Tibial nerve (tissue), 4 donors: ENCODE results near the gene IQCM. TPM values are rescaled to one million over a fixed set of nuclear protein-coding genes. Genes with fewer than 3 reads are reported as not detected.

Source experiments
- DNase-seq, 2 donors: peaks; one replicate each; pipeline ENCODE4 v3.0.0-alpha.2; 2019; ENCODE audit warnings: low spot score in 2 of 2
- H3K27ac ChIP-seq, 4 donors: fragments of 200-600 bp; sonication (generic) in 3 of 4; one replicate each; pipeline ENCODE4 v1.5.1; 2017 to 2019; ENCODE audit warnings: mild to moderate bottlenecking in 1 of 4
- H3K27me3 ChIP-seq, 2 donors: fragments of 200-600 bp; sonication (generic) in 1 of 2; one replicate each; pipeline versions ENCODE4 v1.5.1 to v1.6.0; 2017 to 2019
- H3K36me3 ChIP-seq, 3 donors: fragments of 200-600 bp; sonication (generic); one replicate each; pipeline ENCODE4 v1.5.1; 2018 to 2019
- H3K4me1 ChIP-seq, 4 donors: fragments of 200-600 bp; sonication (generic) in 3 of 4; one replicate each; pipeline ENCODE4 v1.5.1; 2017 to 2019
- H3K4me3 ChIP-seq, 4 donors: fragments of 200-600 bp; sonication (generic) in 3 of 4; one replicate each; pipeline ENCODE4 v1.5.1; 2017 to 2019; ENCODE audit warnings: mild to moderate bottlenecking in 1 of 4, moderate library complexity in 1 of 4
- H3K9me3 ChIP-seq, 4 donors: fragments of 200-600 bp; sonication (generic) in 3 of 4; one replicate each; pipeline ENCODE4 v1.5.1; 2017 to 2019
- CTCF ChIP-seq, 5 experiments: fragments of 200-600 bp in 3 of 5; fragments of 450-650 bp in 2 of 5; sonication (generic) in 3 of 5; IDR thresholded peaks; one replicate each; pipeline ENCODE4 v1.5.1; 2016 to 2019; ENCODE audit warnings: antibody characterized with exemption in 5 of 5, mild to moderate bottlenecking in 3 of 5, moderate library complexity in 2 of 5
- EP300 ChIP-seq, 2 donors: sonication (generic); formaldehyde crosslinking; IDR thresholded peaks; one replicate each; pipeline ENCODE4 v1.6.1; 2017; ENCODE audit warnings: antibody characterized with exemption in 2 of 2, mild to moderate bottlenecking in 1 of 2
- POLR2A ChIP-seq, 2 donors: fragments of 450-650 bp; IDR thresholded peaks; one replicate each; pipeline ENCODE4 v1.6.1; 2017; ENCODE audit warnings: antibody characterized with exemption in 2 of 2, mild to moderate bottlenecking in 2 of 2, moderate library complexity in 2 of 2
- WGBS, 2 donors: methylation state at CpG; one replicate each; pipeline ENCODE4 v1.1.5; 2018; 5-methylcytosine and 5-hydroxymethylcytosine counted together
- total RNA-seq, 4 donors: library from RNA; depleted of rRNA; stranded (reverse); fragments of >200 nt; gene quantifications; one replicate each; pipeline ENCODE4 v1.1.0, GENCODE V29; 2016

Gene IQCM
- total RNA-seq, 4 donors from 2014 or later = not detected

- no peaks in the 10 kb centered on the region for H3K36me3 ChIP-seq
- WGBS, 2 donors = 41 to 52% methylated on average over 2 of the region's 2 CpGs
- no peak for DNase-seq
- no peak for TF ChIP-seq CTCF (IDR thresholded peaks at IDR 0.05)
- no peak for TF ChIP-seq EP300 (IDR thresholded peaks at IDR 0.05)
- no peak for TF ChIP-seq POLR2A (IDR thresholded peaks at IDR 0.05)
- H3K9me3 ChIP-seq = no peaks in the 10 kb centered on the region
- no peak overlapping the region for H3K4me3 ChIP-seq
- H3K27me3 ChIP-seq = no peaks in the 10 kb centered on the region
- no peak overlapping the region for H3K27ac ChIP-seq
- H3K4me1 ChIP-seq = no peaks in the 10 kb centered on the region
Measured at GRCh38 chr4:149500806-149501205, 314.8 kb downstream of the IQCM start.

GRCh38 chr4:149499726-149500125 is 315.9 kb downstream of the IQCM start:
- no peak for DNase-seq
- H3K27me3 ChIP-seq = no peaks in the 10 kb centered on the region
- H3K9me3 ChIP-seq = no peaks in the 10 kb centered on the region
- H3K4me1 ChIP-seq = no peaks in the 10 kb centered on the region
- no peak overlapping the region for H3K4me3 ChIP-seq
- 38 to 51% methylated on average over 2 of the region's 2 CpGs for WGBS, 2 donors
- TF ChIP-seq POLR2A (IDR thresholded peaks at IDR 0.05) = no peak
- no peak for TF ChIP-seq EP300 (IDR thresholded peaks at IDR 0.05)
- no peak for TF ChIP-seq CTCF (IDR thresholded peaks at IDR 0.05)
- H3K36me3 ChIP-seq = no peaks in the 10 kb centered on the region
- no peak overlapping the region for H3K27ac ChIP-seq

GRCh38 chr4:149498246-149498645 is 317.4 kb downstream of the IQCM start:
- TF ChIP-seq CTCF (IDR thresholded peaks at IDR 0.05) (no peak), EP300 (IDR thresholded peaks at IDR 0.05) (no peak), POLR2A (IDR thresholded peaks at IDR 0.05) (no peak)
- Histone ChIP-seq H3K9me3 (no peaks in the 10 kb centered on the region), H3K27me3 (no peaks in the 10 kb centered on the region), H3K27ac (no peak overlapping the region), H3K4me1 (no peaks in the 10 kb centered on the region), H3K36me3 (no peaks in the 10 kb centered on the region), H3K4me3 (no peak overlapping the region)
- no peak for DNase-seq
- 44 to 65% methylated on average over 3 of the region's 3 CpGs for WGBS, 2 donors

GRCh38 chr4:149493492-149493891 is 322.2 kb downstream of the IQCM start:
- TF ChIP-seq POLR2A (IDR thresholded peaks at IDR 0.05) (no peak), EP300 (IDR thresholded peaks at IDR 0.05) (no peak), CTCF (IDR thresholded peaks at IDR 0.05) (no peak)
- H3K4me1 ChIP-seq = no peaks in the 10 kb centered on the region
- no peaks in the 10 kb centered on the region for H3K27me3 ChIP-seq
- no peak overlapping the region for H3K4me3 ChIP-seq
- no peaks in the 10 kb centered on the region for H3K9me3 ChIP-seq
- H3K36me3 ChIP-seq = no peaks in the 10 kb centered on the region
- DNase-seq = no peak
- WGBS, 2 donors = 63 to 73% methylated on average over 2 of the region's 2 CpGs
- no peak overlapping the region for H3K27ac ChIP-seq

- H3K27ac ChIP-seq = no peak overlapping the region
- no peak overlapping the region for H3K4me3 ChIP-seq
- H3K9me3 ChIP-seq = no peaks in the 10 kb centered on the region
- TF ChIP-seq EP300 (IDR thresholded peaks at IDR 0.05) (no peak), CTCF (IDR thresholded peaks at IDR 0.05) (no peak), POLR2A (IDR thresholded peaks at IDR 0.05) (no peak)
- H3K4me1 ChIP-seq = no peaks in the 10 kb centered on the region
- WGBS, 2 donors = 35 to 38% methylated on average over 1 of the region's 1 CpG
- no peaks in the 10 kb centered on the region for H3K27me3 ChIP-seq
- no peaks in the 10 kb centered on the region for H3K36me3 ChIP-seq
- DNase-seq = no peak
Measured at GRCh38 chr4:149489321-149489720, 326.3 kb downstream of the IQCM start.
